GM10266 (cell line): ENCODE results near the gene SEMA7A.

Source experiments
- DNase-seq: peaks from one replicate; pipeline ENCODE4 v3.0.0; 2012; ENCODE audit errors: extremely low spot score
- CTCF ChIP-seq: IDR thresholded peaks from 2 replicates; pipeline ENCODE4 v1.5.1; 2012; ENCODE audit warnings: mild to moderate bottlenecking, low read depth; ENCODE audit not compliant: control insufficient read depth, insufficient read depth; ENCODE audit errors: missing control alignments

SEMA7A gene

GRCh38 chr15:74431116-74431515, 2.6 kb downstream of the SEMA7A start:
- DNase-seq, result no peak
- TF ChIP-seq CTCF, result no peak

- TF ChIP-seq CTCF, result no peak
- DNase-seq, result peak; percentile 47
Measured at GRCh38 chr15:74430510-74430951, 3.2 kb downstream of the SEMA7A start.

- no peak for DNase-seq
- no peak for TF ChIP-seq CTCF
Measured at GRCh38 chr15:74429781-74430400, 3.9 kb downstream of the SEMA7A start.

DNA sequence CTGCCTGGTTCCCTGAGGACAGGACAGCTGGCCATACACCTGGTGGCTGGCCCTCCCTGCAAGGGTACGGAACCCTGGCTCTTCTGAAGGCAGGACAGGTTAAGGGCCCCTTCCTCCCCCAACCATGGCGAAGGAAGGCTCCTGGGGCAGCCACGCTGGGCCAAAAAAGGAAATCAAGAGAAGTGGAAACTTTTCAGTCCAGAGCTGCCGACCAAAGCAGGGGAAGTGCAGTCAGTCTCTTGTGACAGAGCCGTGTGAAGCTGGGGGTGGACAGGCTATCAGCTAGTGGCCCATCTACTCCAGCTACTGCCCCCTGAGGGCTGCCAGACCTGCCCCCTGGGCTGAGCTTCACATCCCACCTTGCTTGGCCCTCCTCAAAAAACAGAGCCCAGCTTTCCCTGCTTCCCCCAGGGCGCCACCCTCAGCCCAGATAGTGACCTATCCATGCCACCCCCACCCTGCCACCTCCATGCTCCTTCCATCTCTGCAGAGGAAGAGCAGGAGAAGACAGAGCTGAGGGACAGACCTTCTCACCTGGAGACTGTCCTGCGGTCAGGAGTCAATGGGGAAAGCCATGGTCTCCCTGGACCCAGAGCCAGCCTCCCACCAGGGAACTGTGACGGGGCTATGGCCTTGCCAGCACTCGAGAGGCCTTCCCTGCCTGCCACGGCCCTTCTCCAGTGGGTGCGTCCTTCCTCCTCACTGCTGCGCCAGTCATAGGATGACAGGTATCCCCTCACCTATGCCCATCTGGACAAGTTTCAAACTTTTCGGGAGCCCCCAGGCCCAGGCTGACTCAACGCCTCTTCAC, 4.6 kb downstream of the SEMA7A start:
- peak; percentile 23 for TF ChIP-seq CTCF
- no peak for DNase-seq

DNA sequence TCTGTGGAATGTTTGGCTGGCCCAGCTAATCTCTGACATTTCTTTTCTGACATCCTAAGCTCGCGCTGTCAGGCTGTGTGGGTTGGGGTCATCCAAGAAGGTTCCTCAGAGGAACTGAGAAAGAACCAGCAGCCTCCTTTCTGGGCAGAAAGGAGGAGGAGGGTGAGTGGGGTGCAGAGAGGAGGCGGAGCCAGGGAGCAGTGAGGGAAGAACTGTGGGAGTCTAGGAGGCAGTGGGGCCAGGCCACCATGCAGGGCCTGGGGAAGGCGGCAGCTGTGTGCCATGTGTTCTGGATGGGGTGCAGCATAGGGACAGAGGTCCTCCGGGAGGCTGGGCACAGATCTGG, 5.3 kb downstream of the SEMA7A start:
- no peak for TF ChIP-seq CTCF
- DNase-seq, result peak; percentile 59

- no peak for DNase-seq
Measured at GRCh38 chr15:74427607-74428441, 5.9 kb downstream of the SEMA7A start.

More at GRCh38 chr15:74427607-74428441, 5.9 kb downstream of the SEMA7A start:
- TF ChIP-seq CTCF, result no peak
